ENCODE results near the gene ZFP36. TPM values are rescaled to one million over a fixed set of nuclear protein-coding genes. Genes with fewer than 3 reads are reported as not detected.

The ZFP36 gene
- total and polyA plus RNA-seq, 2 of the 8 experiments (the other 6 are each of a cell fraction or from before 2014, with no cell fraction given), result 4.0 to 10.9 TPM

DNA sequence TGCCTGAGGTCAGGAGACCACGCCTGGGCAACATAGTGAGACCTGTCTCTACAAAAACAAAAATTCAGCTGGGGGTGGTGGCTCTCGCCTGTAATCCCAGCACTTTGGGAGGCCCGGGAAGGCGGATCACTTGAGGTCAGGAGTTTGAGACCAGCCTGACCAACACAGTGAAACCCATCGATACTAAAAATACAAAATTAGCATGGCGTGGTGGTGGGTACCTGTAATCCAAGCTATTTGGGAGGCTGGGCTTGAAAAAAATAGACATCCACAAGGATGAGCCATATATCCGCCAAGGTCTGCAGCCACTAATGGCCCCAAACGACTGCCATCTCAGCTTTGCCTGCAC, 26.0 kb downstream of the ZFP36 start:
- Histone ChIP-seq H3K56ac (replicated peaks; ENCODE audit: insufficient read length, low read depth, low read length) (no peak overlapping the region), H3K23ac (ENCODE audit: insufficient read length) (no peak overlapping the region), H3K4me1 (replicated peaks in 1 of 4; ENCODE audit: control insufficient read depth in 3 of 4, insufficient read depth in 4 of 4, low read length in 3 of 4) (peaks cover 5 to 20% (median 11%) of the 10 kb centered on the region in 4 experiments), H3K14ac (ENCODE audit: insufficient read length) (no peak overlapping the region), H3K79me2 (ENCODE audit: control insufficient read depth in 1 of 2, insufficient read depth in 2 of 2, low read length in 2 of 2) (peaks cover 7 to 20% of the 10 kb centered on the region in 2 experiments; a peak in 3 of 4 replicates), H4K20me1 (replicated peaks in 1 of 2; ENCODE audit: control insufficient read depth in 1 of 2, insufficient read depth in 2 of 2, low read length in 2 of 2) (peaks cover 2 to 18% of the 10 kb centered on the region in 2 experiments), H2BK15ac (ENCODE audit: low read length) (no peak overlapping the region), H3K4me2 (ENCODE audit: insufficient read depth in 1 of 2, low read depth in 2 of 2, low read length in 2 of 2) (no peak overlapping the region), H2AK5ac (ENCODE audit: low read depth, low read length) (no peak overlapping the region), H2AFZ (ENCODE audit: low read length) (no peak overlapping the region), H3K18ac (ENCODE audit: extremely low read depth, low read length) (no peak overlapping the region), H3K79me1 (ENCODE audit: low read depth, low read length) (peaks cover 8% of the 10 kb centered on the region), H3K23me2 (ENCODE audit: low read depth, low read length) (peaks cover 8% of the 10 kb centered on the region), H3K27ac (ENCODE audit: low read depth, low read length) (no peak overlapping the region), H4K5ac (ENCODE audit: insufficient read length, low read depth, low read length) (no peak overlapping the region), H4K8ac (ENCODE audit: extremely low read depth, insufficient read depth, low read length) (no peak overlapping the region), H3K4me3 (ENCODE audit: extremely low read depth in 1 of 4, insufficient read depth in 2 of 4, low read depth in 3 of 4, low read length in 4 of 4) (no peak overlapping the region), H2BK5ac (ENCODE audit: low read depth, low read length) (no peak overlapping the region), H3K27me3 (replicated peaks in 1 of 4; ENCODE audit: control insufficient read depth in 3 of 4, extremely low read depth in 1 of 4, insufficient read depth in 3 of 4, low read length in 3 of 4) (no peaks in the 10 kb centered on the region; a peak in 1 of 7 replicates), H3K4ac (replicated peaks; ENCODE audit: insufficient read length, low read depth, low read length) (no peak overlapping the region), H4K91ac (replicated peaks; ENCODE audit: insufficient read length, low read length) (no peak overlapping the region), H3K36me3 (ENCODE audit: control insufficient read depth in 2 of 4, insufficient read depth in 4 of 4, low read length in 3 of 4) (peaks cover 20 to 30% (median 23%) of the 10 kb centered on the region in 4 experiments), H2BK120ac (replicated peaks; ENCODE audit: low read depth, low read length) (no peak overlapping the region), H3K9me3 (ENCODE audit: insufficient read depth in 2 of 2, low read depth in 1 of 2, low read length in 1 of 2) (no peaks in the 10 kb centered on the region), H2BK20ac (ENCODE audit: low read length) (no peak overlapping the region), H3K9ac (replicated peaks in 1 of 4; ENCODE audit: extremely low read depth in 1 of 4, low read depth in 3 of 4, low read length in 3 of 4) (no peak overlapping the region), H2BK12ac (ENCODE audit: low read depth, low read length) (no peak overlapping the region)
- 96% methylated on average over 8 of the region's 8 CpGs; no CpG with 5 or more reads in 1 of the 2 experiments for WGBS, 2 experiments (ENCODE audit: extremely low coverage in 1 of 2, insufficient coverage in 1 of 2, insufficient read length in 1 of 2, insufficient replicate concordance in 2 of 2, low coverage in 1 of 2, low lambda C conversion rate in 2 of 2, missing lambda C conversion rate in 1 of 2)
- FAIRE-seq (no peak), DNase-seq (ENCODE audit: low read depth in 1 of 2, low spot score in 2 of 2) (no peak)
- ChIA-PET POLR2A (ENCODE audit: partially characterized antibody) (interaction anchor here (0.9 to 47.8 kb wide), 17 partner anchors 9 to 104 kb away, joined by 3 to 1154 read pairs (median 7); partner anchors contain the start of genes EID2B, MED29, PAF1 and PLEKHG2), CTCF (ENCODE audit: partially characterized antibody) (interaction anchor here (2.1 kb wide), 1 partner anchor 18 kb away, joined by 6 read pairs; no protein-coding TSS in a partner anchor)
- TF ChIP-seq, protein P1, sequence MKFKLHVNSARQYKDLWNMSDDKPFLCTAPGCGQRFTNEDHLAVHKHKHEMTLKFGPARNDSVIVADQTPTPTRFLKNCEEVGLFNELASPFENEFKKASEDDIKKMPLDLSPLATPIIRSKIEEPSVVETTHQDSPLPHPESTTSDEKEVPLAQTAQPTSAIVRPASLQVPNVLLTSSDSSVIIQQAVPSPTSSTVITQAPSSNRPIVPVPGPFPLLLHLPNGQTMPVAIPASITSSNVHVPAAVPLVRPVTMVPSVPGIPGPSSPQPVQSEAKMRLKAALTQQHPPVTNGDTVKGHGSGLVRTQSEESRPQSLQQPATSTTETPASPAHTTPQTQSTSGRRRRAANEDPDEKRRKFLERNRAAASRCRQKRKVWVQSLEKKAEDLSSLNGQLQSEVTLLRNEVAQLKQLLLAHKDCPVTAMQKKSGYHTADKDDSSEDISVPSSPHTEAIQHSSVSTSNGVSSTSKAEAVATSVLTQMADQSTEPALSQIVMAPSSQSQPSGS (IDR thresholded peaks at IDR 0.05; ENCODE audit: low read length), result peak; percentile 53; the same call in 1 of the 2 replicates
- TF ChIP-seq CBX5 (IDR thresholded peaks at IDR 0.05; ENCODE audit: low read depth, low read length), result no peak

All from H1 (cell line).